SU-DHL-6 (cell line): ENCODE data around the gene GLMP.

ENCODE experiments used
- EZH2phosphoT487 ChIP-seq: fragments of 200-600 bp; sonication (generic), shearing (Covaris generic); conservative IDR thresholded peaks from 2 replicates; pipeline ENCODE4 v1.6.1; 2018; ENCODE audit warnings: mild to moderate bottlenecking, antibody characterized with exemption, low read length, moderate library complexity, mixed read lengths
- TF ChIP-seq, protein P1 (sequence below): fragments of 200-600 bp; sonication (generic); IDR thresholded peaks from one replicate; pipeline ENCODE4 v1.5.1; 2017; ENCODE audit warnings: antibody characterized with exemption, mild to moderate bottlenecking, low read length, moderate library complexity; ENCODE audit not compliant: insufficient read depth, poor library complexity, severe bottlenecking

GRCh38 chr1:156320560-156320959, 25.1 kb upstream of the GLMP start:
- TF ChIP-seq, protein P1, sequence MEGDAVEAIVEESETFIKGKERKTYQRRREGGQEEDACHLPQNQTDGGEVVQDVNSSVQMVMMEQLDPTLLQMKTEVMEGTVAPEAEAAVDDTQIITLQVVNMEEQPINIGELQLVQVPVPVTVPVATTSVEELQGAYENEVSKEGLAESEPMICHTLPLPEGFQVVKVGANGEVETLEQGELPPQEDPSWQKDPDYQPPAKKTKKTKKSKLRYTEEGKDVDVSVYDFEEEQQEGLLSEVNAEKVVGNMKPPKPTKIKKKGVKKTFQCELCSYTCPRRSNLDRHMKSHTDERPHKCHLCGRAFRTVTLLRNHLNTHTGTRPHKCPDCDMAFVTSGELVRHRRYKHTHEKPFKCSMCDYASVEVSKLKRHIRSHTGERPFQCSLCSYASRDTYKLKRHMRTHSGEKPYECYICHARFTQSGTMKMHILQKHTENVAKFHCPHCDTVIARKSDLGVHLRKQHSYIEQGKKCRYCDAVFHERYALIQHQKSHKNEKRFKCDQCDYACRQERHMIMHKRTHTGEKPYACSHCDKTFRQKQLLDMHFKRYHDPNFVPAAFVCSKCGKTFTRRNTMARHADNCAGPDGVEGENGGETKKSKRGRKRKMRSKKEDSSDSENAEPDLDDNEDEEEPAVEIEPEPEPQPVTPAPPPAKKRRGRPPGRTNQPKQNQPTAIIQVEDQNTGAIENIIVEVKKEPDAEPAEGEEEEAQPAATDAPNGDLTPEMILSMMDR: no peak
- TF ChIP-seq EZH2phosphoT487: no peak
